Measurements from ENCODE around the gene TEX51.

Gene TEX51

DNA sequence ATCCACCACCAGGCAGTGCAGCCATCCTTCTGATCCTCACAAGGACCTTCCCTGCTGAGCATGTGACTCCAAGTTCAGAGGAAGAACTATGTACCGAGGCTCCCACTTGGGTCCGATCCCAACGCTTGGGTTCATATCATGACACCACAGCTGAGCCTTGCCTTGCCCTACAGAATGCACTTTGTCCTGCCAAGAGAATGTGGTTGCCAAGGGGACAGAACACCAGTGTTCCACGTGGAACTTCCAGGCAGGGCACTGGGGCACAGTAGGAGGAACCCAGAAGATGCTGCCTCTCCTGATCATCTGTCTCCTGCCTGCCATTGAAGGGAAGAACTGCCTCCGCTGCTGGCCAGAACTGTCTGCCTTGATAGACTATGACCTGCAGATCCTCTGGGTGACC lies at the start of gene TEX51:
TEX51 (plus strand) TSS at position 255 of the 400 bp plus-strand sequence; CDS start at position 284, 29 bp downstream.
- H3K4me1 ChIP-seq (ENCODE audit: insufficient read depth, low read length) = no peaks in the 10 kb centered on the region
- H3K9me3 ChIP-seq (ENCODE audit: low read length) = no peaks in the 10 kb centered on the region
- H3K4me3 ChIP-seq (ENCODE audit: low read length) = no peak within 1 kb of the TSS
- H2AFZ ChIP-seq (ENCODE audit: low read depth, low read length) = no peak within 1 kb of the TSS
- H3K36me3 ChIP-seq (ENCODE audit: insufficient read depth, low read length) = no peaks in the 10 kb centered on the region
- H3K27me3 ChIP-seq (ENCODE audit: insufficient read depth, low read length) = no peaks in the 10 kb centered on the region

DNA sequence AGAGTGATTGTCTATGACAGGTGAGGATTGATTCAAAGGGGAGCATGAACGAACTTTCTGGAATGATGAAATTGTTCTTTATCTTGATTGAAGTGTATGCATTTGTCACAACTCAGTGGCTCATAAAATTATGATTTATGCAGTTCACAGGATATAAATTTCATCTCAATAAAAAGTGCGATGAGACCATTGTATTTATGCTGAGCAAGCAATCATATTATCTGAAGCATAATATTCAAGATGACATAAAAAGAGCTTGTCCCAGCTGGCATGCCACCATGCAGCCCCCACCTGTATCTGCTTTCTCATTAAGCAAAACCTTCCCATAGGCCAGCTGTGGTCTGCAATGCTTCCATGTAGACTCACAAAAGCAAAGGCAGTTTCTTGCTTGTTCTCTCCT lies 49.6 kb upstream of the TEX51 start:
- H2AFZ ChIP-seq (ENCODE audit: low read depth, low read length) = no peak overlapping the region
- H3K4me3 ChIP-seq (ENCODE audit: low read length) = no peak overlapping the region
- H3K4me1 ChIP-seq (ENCODE audit: insufficient read depth, low read length) = no peaks in the 10 kb centered on the region
- H3K36me3 ChIP-seq (ENCODE audit: insufficient read depth, low read length) = no peaks in the 10 kb centered on the region
- no peaks in the 10 kb centered on the region for H3K9me3 ChIP-seq (ENCODE audit: low read length)
- peaks cover 2% of the 10 kb centered on the region for H3K27me3 ChIP-seq (ENCODE audit: insufficient read depth, low read length)

DNA sequence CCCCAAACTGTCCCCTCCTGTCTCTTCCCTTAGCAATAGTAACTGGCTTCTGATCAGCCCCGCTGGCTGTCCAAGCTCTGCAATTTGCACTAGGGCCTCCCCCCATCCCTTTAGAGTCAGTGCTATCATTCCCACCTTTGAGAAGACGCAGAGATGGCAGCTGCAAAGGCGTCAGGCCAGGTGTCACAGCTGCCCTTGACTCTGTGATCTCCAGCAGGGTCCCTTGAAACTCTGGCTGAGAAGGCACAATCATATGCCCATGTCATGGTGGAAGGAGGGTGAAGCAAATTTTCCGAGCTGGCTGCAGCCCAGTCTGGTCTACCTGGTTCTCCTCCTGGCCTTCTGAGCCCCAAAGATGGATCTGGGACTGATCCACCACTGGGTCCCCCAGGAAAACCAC lies 49.2 kb upstream of the TEX51 start:
- Histone ChIP-seq H3K9me3 (ENCODE audit: low read length) (no peaks in the 10 kb centered on the region), H2AFZ (ENCODE audit: low read depth, low read length) (no peak overlapping the region), H3K27me3 (ENCODE audit: insufficient read depth, low read length) (peaks cover 2% of the 10 kb centered on the region), H3K4me3 (ENCODE audit: low read length) (no peak overlapping the region), H3K36me3 (ENCODE audit: insufficient read depth, low read length) (no peaks in the 10 kb centered on the region), H3K4me1 (ENCODE audit: insufficient read depth, low read length) (no peaks in the 10 kb centered on the region)

DNA sequence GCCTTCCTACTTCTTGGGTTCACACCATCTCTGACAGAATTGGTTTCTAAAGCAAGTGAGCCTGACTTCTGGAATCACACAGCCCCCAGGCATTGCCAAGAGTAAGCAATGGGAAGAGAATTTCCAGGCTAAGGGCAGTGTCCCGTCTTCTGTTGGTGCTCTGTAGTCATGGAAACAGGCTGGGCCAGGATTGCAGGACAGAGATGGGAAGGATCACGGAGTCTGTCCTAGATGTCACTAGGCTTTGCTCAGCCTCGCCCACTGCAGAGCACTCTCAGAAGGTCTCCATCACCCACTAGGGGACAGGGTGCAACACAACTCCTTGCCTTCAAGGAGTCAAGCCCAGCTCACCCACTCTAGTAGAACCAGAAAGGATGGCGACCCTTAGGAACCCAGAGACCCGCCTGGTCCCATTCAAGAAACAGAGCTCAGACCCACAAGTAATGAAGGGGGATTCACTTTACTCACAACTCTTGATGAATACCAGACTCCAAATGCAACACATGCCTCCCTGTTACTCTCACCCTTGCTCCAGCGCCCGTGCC lies 48.6 kb upstream of the TEX51 start:
- Histone ChIP-seq H3K4me3 (ENCODE audit: low read length) (no peak overlapping the region), H3K27me3 (ENCODE audit: insufficient read depth, low read length) (peaks cover 2% of the 10 kb centered on the region), H3K9me3 (ENCODE audit: low read length) (no peaks in the 10 kb centered on the region), H3K36me3 (ENCODE audit: insufficient read depth, low read length) (no peaks in the 10 kb centered on the region), H2AFZ (ENCODE audit: low read depth, low read length) (no peak overlapping the region), H3K4me1 (ENCODE audit: insufficient read depth, low read length) (no peaks in the 10 kb centered on the region)

GRCh38 chr2:126850940-126851339 lies 47.8 kb upstream of the TEX51 start:
- Histone ChIP-seq H3K9me3 (ENCODE audit: low read length) (no peaks in the 10 kb centered on the region), H3K27me3 (ENCODE audit: insufficient read depth, low read length) (peaks cover 2% of the 10 kb centered on the region)

GRCh38 chr2:126851756-126852155 lies 46.9 kb upstream of the TEX51 start:
- H3K4me3 ChIP-seq (ENCODE audit: low read length) = no peak overlapping the region
- peaks cover 2% of the 10 kb centered on the region for H3K27me3 ChIP-seq (ENCODE audit: insufficient read depth, low read length)
- no peaks in the 10 kb centered on the region for H3K9me3 ChIP-seq (ENCODE audit: low read length)
- no peak overlapping the region for H2AFZ ChIP-seq (ENCODE audit: low read depth, low read length)
- no peaks in the 10 kb centered on the region for H3K36me3 ChIP-seq (ENCODE audit: insufficient read depth, low read length)
- no peaks in the 10 kb centered on the region for H3K4me1 ChIP-seq (ENCODE audit: insufficient read depth, low read length)

More at GRCh38 chr2:126850940-126851339, 47.8 kb upstream of the TEX51 start:
- Histone ChIP-seq H3K4me3 (ENCODE audit: low read length) (no peak overlapping the region), H3K4me1 (ENCODE audit: insufficient read depth, low read length) (no peaks in the 10 kb centered on the region), H2AFZ (ENCODE audit: low read depth, low read length) (no peak overlapping the region), H3K36me3 (ENCODE audit: insufficient read depth, low read length) (no peaks in the 10 kb centered on the region)

DNA sequence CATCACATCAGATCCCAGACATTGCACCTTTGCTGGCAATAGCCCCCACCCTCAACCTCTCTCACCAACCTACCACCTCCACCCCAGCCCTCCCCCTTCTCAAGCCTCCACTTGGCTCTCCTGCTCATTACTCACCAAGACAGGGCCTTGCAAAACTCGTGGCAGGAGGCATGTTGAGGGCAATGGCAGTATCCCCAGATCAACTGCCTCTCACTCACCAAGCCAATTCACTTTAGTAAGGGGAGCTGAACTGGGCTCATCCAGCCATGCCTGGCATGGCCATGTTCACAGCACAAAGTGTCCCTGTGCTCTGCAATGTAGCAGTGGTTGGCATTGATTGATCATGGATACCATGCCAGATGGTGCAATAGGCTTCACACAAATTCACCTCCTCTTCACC lies 46.3 kb upstream of the TEX51 start:
- Histone ChIP-seq H3K36me3 (ENCODE audit: insufficient read depth, low read length) (no peaks in the 10 kb centered on the region), H3K4me1 (ENCODE audit: insufficient read depth, low read length) (no peaks in the 10 kb centered on the region), H3K27me3 (ENCODE audit: insufficient read depth, low read length) (peaks cover 2% of the 10 kb centered on the region), H2AFZ (ENCODE audit: low read depth, low read length) (no peak overlapping the region), H3K9me3 (ENCODE audit: low read length) (no peaks in the 10 kb centered on the region), H3K4me3 (ENCODE audit: low read length) (no peak overlapping the region)

GRCh38 chr2:126855606-126856005 lies 43.1 kb upstream of the TEX51 start:
- no peaks in the 10 kb centered on the region for H3K9me3 ChIP-seq (ENCODE audit: low read length)
- no peaks in the 10 kb centered on the region for H3K36me3 ChIP-seq (ENCODE audit: insufficient read depth, low read length)
- no peak overlapping the region for H2AFZ ChIP-seq (ENCODE audit: low read depth, low read length)
- H3K4me1 ChIP-seq (ENCODE audit: insufficient read depth, low read length) = no peaks in the 10 kb centered on the region
- peaks cover 2% of the 10 kb centered on the region for H3K27me3 ChIP-seq (ENCODE audit: insufficient read depth, low read length)
- no peak overlapping the region for H3K4me3 ChIP-seq (ENCODE audit: low read length)

GRCh38 chr2:126856403-126856802 lies 42.3 kb upstream of the TEX51 start:
- H3K9me3 ChIP-seq (ENCODE audit: low read length) = no peaks in the 10 kb centered on the region
- no peaks in the 10 kb centered on the region for H3K36me3 ChIP-seq (ENCODE audit: insufficient read depth, low read length)
- no peaks in the 10 kb centered on the region for H3K4me1 ChIP-seq (ENCODE audit: insufficient read depth, low read length)
- no peak overlapping the region for H2AFZ ChIP-seq (ENCODE audit: low read depth, low read length)
- peaks cover 2% of the 10 kb centered on the region for H3K27me3 ChIP-seq (ENCODE audit: insufficient read depth, low read length)
- H3K4me3 ChIP-seq (ENCODE audit: low read length) = no peak overlapping the region

- no peak overlapping the region for H3K4me3 ChIP-seq (ENCODE audit: low read length)
- no peaks in the 10 kb centered on the region for H3K36me3 ChIP-seq (ENCODE audit: insufficient read depth, low read length)
- H2AFZ ChIP-seq (ENCODE audit: low read depth, low read length) = no peak overlapping the region
Measured at GRCh38 chr2:126857502-126857901, 41.2 kb upstream of the TEX51 start.

GRCh38 chr2:126858013-126858412 lies 40.7 kb upstream of the TEX51 start:
- no peaks in the 10 kb centered on the region for H3K9me3 ChIP-seq (ENCODE audit: low read length)
- H3K27me3 ChIP-seq (ENCODE audit: insufficient read depth, low read length) = no peaks in the 10 kb centered on the region
- no peak overlapping the region for H3K4me3 ChIP-seq (ENCODE audit: low read length)
- no peaks in the 10 kb centered on the region for H3K36me3 ChIP-seq (ENCODE audit: insufficient read depth, low read length)
- no peaks in the 10 kb centered on the region for H3K4me1 ChIP-seq (ENCODE audit: insufficient read depth, low read length)
- H2AFZ ChIP-seq (ENCODE audit: low read depth, low read length) = no peak overlapping the region

More at GRCh38 chr2:126857502-126857901, 41.2 kb upstream of the TEX51 start:
- Histone ChIP-seq H3K4me1 (ENCODE audit: insufficient read depth, low read length) (no peaks in the 10 kb centered on the region), H3K9me3 (ENCODE audit: low read length) (no peaks in the 10 kb centered on the region), H3K27me3 (ENCODE audit: insufficient read depth, low read length) (no peaks in the 10 kb centered on the region)

DNA sequence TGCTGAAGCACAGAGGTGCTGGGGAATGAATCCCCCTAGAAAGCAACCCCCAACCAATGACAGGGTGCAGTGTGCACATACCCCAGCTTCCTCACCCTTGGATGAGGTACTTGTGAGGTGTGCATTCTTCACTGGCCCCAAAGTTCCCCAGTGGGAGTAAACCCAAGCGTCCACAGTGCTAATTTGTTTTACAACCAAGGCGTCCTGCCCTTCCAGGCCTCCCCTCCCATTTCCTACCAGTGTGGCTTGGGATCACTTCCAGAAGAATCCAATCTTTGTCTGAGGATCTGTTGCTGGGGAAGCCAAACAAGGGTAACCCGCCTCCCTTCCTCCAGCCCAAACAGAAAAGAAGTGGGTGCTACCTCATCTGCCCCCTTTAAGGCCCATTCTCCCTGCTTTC lies 40.3 kb upstream of the TEX51 start:
- Histone ChIP-seq H3K27me3 (ENCODE audit: insufficient read depth, low read length) (no peaks in the 10 kb centered on the region), H3K36me3 (ENCODE audit: insufficient read depth, low read length) (no peaks in the 10 kb centered on the region), H3K9me3 (ENCODE audit: low read length) (no peaks in the 10 kb centered on the region), H3K4me3 (ENCODE audit: low read length) (no peak overlapping the region), H2AFZ (ENCODE audit: low read depth, low read length) (no peak overlapping the region), H3K4me1 (ENCODE audit: insufficient read depth, low read length) (no peaks in the 10 kb centered on the region)

GRCh38 chr2:126858991-126859390 lies 39.7 kb upstream of the TEX51 start:
- H3K4me3 ChIP-seq (ENCODE audit: low read length) = no peak overlapping the region
- no peaks in the 10 kb centered on the region for H3K27me3 ChIP-seq (ENCODE audit: insufficient read depth, low read length)
- H2AFZ ChIP-seq (ENCODE audit: low read depth, low read length) = no peak overlapping the region
- no peaks in the 10 kb centered on the region for H3K4me1 ChIP-seq (ENCODE audit: insufficient read depth, low read length)
- H3K9me3 ChIP-seq (ENCODE audit: low read length) = no peaks in the 10 kb centered on the region
- H3K36me3 ChIP-seq (ENCODE audit: insufficient read depth, low read length) = no peaks in the 10 kb centered on the region

GRCh38 chr2:126859631-126860030 lies 39.1 kb upstream of the TEX51 start:
- H3K4me3 ChIP-seq (ENCODE audit: low read length) = no peak overlapping the region
- H3K4me1 ChIP-seq (ENCODE audit: insufficient read depth, low read length) = no peaks in the 10 kb centered on the region
- no peaks in the 10 kb centered on the region for H3K36me3 ChIP-seq (ENCODE audit: insufficient read depth, low read length)
- H3K27me3 ChIP-seq (ENCODE audit: insufficient read depth, low read length) = no peaks in the 10 kb centered on the region
- no peaks in the 10 kb centered on the region for H3K9me3 ChIP-seq (ENCODE audit: low read length)
- no peak overlapping the region for H2AFZ ChIP-seq (ENCODE audit: low read depth, low read length)

Measured in neuron (in vitro differentiated cells).